HTERT RPE-1 (cell line): Measurements from ENCODE around the gene ATAD1.
"Not testable (repeated sequence)": the region's sequence is repeated elsewhere in the genome, so short reads cannot be mapped to it uniquely, and the experiment has no call there.

Experiments
- in situ Hi-C: fragments of 300-500 bp; cut with MboI; formaldehyde crosslinking; loops from 4 replicates; pipeline ENCODE4 v1.14.3; 2020; ENCODE audit warnings: low sequenced_read_pairs

Gene ATAD1

DNA sequence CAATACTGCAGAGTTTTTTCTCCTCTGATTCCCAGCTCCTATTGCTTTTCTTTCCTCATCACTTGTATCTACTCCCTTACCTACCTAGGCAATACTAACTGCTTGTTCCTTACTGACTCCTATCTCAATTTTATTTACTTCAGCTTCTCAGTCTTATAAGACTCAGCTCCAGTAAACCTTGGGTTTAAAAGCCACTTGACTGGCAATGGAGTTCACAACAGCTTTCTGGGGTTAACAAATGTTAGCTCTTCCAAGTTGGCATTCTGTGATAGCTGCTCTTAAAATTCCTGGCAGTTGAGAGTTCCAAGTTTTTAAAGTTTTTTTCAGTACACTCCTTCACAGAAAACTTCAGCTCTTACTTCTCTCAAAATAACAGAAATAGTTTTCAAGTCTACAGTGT lies 14.2 kb downstream of the ATAD1 start:
- in situ Hi-C loops: no loop called here

- in situ Hi-C loops: no loop called here
Observed at GRCh38 chr10:87803328-87803727, 14.7 kb downstream of the ATAD1 start.

DNA sequence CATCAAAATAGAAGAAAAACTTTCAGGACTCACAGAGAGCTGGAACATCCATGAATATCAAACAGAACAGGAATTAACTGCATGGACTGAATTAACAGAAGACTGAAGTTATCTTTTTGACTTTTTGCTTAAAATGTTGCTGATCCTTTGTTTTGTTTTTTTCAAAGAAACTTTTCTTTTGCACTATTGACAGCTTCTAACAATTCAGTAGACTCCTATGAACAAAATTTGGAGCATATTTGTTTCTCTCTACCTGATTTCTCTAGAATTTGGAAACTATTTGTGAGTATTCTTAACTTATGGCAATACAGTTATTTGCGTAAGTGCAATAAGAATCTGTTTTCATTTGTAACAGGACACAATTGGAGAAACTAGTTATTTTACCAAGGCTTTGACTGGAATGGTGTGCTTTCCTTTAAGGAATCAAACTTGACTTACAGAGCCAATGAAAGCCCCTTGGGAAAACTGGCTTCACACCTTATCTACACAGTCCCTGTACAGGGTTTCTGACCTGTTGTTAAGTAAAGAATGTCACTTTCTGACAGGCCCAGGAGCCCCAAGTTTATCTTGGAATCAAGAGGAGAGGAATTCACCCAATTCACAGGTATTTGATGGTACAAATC lies 16.1 kb downstream of the ATAD1 start:
- in situ Hi-C loops: not testable (repeated sequence)

DNA sequence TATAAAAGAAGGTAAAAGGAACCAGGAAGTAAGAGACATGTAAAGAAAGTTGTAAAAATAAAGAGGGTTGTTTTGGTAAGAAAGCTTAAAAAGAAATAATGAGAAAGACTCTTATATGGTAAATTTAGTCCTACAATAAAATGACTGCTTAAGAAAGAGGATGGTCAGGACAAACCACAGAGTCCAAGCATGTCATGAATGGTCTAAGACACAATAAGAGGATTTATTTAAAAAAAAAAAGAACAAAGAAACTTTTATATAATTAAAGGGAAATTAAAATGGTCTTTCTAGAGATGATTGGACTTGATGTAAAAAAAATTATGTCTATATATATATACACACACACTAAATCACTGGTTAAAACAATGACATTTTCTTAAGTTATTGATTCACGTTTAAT lies 18.2 kb downstream of the ATAD1 start:
- in situ Hi-C loops: no loop called here

- in situ Hi-C loops: no loop called here
Observed at GRCh38 chr10:87798082-87798481, 19.9 kb downstream of the ATAD1 start.

GRCh38 chr10:87794285-87794684 lies 23.7 kb downstream of the ATAD1 start:
- in situ Hi-C loops: no loop called here

- in situ Hi-C loops: no loop called here
Observed at GRCh38 chr10:87790185-87790584, 27.8 kb downstream of the ATAD1 start.

DNA sequence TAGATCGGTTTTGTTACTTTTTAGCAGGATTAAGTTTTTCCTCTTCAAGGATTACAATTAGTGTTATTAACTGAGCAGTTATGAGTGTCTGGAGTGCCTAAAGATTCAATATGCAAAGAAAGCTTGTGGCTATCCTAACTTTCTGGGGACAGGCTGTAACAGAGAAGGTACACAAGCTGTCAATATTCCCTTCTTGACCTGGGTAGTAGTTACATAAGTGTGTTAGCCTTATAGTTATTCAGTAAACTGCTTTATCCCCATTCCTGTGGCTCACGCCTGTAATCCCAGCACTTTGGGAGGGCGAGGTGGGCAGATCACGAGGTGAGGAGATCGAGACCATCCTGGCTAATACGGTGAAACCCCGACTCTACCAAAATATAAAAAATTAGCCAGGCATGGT lies 31.6 kb downstream of the ATAD1 start:
- in situ Hi-C loops: no loop called here

DNA sequence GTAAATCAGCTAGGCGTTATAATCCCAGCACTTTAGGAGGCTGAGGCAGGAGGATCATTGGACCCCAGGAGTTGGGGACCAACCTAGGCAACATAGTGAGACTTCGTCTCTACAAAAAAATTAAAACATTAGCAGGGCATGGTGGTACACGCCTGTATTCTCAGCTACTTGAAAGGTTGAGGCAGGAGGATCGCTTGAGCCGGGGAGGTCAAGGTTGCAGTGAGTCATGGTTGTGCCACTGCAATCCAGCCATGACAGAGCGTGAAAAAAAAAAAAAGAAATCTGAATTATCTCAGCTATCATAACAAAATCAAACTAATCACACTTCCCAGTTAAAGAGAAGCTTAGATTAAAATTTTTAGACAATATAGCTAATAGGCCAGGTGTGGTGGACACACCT lies 35.3 kb downstream of the ATAD1 start:
- in situ Hi-C loops: no loop called here

DNA sequence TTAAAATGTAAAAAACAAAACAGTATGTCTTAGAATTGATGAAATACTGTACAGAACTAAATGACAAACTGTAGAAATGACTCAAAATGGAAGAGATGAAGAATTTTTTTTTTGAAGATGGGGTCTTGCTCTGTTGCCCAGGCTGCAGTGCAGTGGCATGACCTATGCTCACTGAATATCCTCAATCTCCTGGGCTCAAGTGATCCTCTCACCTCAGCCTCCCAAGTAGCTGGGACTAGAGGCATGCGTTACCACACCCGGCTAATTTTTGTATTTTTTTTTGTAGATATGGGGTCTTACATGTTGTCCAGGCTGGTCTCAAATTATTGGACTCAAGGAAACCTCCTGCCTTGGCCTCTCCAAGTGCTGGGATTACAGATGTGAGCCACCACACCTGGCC lies 36.5 kb downstream of the ATAD1 start:
- in situ Hi-C loops: no loop called here

DNA sequence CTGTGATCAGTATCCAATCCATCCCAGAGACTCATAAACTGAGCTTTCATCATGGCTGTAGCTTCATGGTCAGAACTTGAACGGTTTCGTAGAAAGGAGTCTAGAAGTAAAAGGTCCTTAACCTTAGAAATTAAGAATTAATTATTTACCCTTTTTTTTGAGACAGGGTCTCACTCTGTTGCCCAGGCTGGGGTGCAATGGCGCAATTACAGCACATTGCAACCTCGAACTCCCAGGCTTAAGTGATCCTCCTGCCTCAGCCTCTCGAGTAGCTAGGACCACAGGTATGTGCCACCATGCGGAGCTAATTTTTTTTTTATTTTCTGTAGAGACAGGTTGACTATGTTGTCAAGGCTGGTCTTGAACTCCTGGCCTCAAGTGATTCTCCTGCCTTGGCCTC lies 41.7 kb downstream of the ATAD1 start:
- in situ Hi-C loops: no loop called here

DNA sequence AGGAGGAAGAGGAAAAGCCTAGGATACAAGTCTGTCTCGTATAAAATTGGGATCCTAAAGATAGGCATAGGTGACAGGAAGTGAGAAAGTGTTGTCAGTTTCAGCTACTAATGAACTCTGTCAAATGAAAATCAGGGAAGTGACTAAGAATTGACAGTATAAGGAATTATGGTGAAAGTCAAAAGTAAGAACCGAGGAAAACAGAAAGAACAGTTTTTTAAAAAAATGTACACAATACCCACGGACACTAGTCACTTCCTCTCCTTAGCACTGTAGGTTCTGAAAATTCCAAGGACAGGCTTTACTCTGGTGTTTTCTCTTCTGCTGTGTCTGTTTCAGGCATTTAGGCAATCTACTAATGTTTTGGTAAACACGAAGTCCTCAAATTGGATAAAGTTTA lies 42.3 kb downstream of the ATAD1 start:
- in situ Hi-C loops: no loop called here

DNA sequence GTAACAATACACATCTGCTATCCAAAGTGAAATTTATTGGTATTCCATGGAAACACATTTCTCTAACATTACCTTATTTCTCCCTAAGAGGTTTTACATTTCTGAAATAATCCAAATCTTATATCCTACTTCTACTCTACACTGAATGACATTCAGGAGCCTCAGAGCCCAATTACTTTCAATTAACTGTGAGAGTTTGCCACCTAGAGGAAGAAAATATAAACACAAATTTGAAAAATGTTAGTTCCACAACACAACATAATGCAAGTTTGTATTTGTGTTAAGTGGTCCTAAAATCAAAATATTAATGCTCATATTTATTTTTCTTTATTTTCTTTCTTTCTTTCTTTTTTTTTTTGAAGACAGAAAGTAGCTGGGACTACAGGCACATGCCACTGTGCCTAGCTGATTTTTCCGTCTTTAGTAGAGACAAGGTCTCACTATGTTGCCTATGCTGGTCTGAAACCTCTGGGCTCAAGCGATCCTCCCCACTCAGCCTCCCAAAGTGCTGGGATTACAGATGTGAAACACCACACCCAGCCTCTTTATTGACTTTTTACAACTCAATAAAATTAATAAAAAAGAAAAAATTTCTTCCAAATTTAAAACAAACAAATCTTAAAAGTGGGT lies 46.0 kb downstream of the ATAD1 start:
- in situ Hi-C loops: no loop called here

DNA sequence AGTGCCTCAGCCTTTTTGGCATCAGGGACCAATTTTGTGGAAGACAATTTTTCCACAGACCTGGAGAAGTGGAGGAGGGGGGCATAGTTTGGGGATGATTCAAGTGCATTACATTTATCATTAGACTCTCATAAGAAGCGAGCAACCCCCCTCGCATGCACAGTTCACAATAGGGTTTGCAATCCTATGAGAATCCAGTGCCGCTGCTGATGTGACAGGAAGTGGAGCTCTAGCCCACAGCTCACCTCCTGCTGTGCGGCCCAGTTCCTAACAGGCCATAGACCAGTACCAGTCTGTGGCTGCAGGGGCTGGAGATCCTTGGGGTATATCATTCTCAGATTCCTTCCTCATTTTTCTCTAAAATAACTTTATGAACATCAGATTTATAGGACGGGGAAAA lies 50.8 kb downstream of the ATAD1 start:
- in situ Hi-C loops: no loop called here

DNA sequence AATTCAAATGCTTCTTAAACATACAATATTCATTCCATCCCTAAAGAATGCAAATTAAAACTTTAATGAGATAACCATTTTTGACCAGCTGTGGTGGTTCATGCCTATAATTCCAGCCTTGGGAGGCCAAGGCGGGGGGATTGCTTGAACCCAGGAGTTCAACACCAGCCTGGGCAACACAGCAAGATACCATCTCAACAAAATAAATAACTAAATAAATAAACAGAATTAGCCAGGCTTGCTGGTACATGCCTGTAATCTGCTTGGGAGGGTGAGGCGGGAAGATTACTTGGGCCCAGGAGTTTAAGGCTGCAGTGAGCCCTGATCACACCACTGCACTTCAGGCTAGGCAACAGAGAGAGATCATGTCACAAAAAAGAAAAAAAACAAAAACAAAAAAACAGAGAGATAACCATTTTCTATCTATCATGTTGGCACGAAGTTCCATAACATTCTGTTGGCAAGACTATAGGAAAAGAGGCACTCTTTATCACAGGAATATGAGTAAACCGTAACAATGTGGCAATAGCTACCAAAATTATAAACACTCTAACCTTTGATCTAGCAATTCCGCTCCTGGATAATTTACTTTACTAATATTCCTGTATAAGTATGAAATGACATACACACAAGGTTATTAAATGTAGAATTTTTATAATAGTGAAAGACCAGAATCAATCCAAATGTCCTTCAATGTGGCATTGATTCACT lies 52.2 kb downstream of the ATAD1 start:
- in situ Hi-C loops: no loop called here

DNA sequence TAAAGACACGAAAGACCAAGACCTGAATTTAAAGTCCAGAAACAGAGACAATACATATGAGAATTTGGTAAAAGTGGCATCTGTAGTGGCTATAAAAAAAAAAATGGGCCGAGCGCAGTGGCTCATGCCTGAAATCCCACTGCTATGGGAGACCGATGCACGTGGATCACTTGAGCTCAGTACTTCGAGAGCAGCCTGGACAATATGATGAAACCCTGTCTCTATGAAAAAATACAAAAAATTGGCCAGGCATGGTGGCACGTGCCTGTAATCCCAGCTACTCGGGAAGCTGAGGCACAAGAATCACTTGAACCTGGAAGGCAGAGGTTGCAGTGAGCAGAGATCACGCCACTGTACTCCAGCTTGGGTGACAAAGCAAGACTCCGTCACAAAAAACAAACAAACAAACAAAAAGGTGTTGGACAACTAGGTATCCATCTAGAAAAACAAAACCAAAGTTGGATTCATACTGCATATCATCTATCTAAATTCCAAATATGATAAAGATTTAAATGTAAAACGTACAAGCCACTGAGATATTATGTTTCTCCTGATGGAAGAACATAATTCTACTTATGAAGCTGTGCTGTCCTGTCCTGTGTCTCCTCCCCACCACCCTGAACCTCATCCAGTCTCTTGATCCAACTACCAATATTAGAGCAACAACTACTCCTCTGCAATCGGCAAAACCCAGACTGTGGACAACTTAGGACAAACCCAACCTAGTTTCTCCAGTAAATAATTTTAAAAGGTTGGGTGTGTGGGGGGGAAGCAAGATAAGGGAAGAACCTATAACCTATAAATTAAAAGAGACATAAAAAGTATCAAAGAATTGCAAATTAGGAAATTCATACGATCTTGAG lies 53.7 kb downstream of the ATAD1 start:
- in situ Hi-C loops: no loop called here

DNA sequence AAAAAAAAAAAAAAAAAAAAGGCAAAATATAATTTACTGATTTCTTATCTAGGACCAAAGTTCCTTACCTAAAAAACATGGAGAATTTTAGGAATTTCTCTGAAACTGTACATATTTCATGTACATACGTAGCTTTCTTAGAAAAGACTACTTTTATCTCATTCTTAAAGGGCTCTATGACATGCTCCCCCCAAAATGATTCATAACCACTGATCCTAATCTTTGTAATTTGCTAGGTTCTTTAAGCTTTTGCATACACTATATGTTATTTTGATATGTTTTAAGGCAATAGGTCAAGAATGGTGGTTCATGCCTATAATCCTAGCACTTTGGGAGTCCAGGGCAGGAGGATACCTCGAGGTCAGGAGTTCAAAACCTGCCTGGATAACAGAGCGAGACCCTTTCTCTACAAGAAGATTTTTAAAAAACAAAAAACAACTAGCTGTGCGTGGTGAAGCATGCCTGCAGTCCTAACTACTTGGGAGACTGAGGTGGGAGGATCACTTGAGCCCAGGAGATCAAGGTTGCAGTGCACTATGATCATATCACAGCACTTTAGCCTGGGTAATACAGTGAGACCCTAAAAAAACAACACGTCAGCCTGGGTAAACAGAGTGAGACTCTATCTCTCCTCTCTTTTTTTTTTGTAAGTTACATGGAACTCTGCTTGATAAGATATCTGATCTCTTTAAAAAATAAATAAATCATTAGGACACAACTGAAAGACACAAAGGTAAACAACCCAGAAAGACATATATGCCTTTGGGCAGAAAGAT lies 54.8 kb downstream of the ATAD1 start:
- in situ Hi-C loops: no loop called here

DNA sequence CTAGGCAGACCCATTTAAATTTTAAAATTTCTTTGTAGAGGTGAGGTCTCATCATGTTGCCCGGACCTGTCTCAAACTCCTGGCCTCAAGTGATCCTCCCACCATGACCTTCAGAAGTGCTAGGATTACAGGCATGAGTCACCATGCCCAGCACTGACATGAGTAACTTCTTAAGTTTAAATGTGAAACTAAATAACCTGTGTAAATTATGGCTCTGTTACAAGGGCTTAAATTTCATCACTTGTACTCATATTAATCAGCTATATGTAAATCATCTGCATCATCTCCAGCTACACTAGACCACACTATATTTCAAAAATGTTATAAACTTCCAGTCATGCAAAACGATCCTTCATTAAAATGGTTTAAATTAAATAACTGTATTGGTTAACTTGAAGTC lies 56.1 kb downstream of the ATAD1 start:
- in situ Hi-C loops: no loop called here

DNA sequence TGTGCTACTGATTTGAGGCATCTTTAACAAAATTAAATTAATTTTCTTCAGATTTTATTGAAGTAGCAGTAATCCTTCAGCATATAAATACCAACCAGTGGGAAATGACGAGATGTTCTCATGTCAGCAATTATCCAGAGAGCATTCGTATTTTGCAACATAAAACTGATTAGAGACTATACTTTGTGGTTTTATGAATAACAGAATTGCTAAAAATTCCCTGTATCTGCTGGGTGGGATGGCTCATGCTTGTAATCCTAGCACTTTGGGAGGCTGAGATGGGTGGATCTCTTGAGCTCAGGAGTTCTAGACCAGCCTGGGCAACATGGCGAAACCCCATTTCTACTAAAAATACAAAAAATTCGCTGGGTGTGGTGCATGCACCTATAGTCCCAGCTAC lies 56.9 kb downstream of the ATAD1 start:
- in situ Hi-C loops: no loop called here

GRCh38 chr10:87760195-87760905 lies 57.7 kb downstream of the ATAD1 start:
- in situ Hi-C loops: no loop called here
